HCT116 (cell line): ENCODE results near the gene TTLL11. TPM values are rescaled to one million over a fixed set of nuclear protein-coding genes. Genes with fewer than 3 reads are reported as not detected.

ENCODE experiments used
- ATAC-seq: fragments of 200-7000 bp; cut with Tn5 transposase; 2 replicates; pipeline ENCODE4 v1.9.1; 2020; ENCODE audit warnings: mild to moderate bottlenecking, moderate library complexity
- BruUV-seq: library from RNA; stranded (reverse); fragments of 400-500 nt; replicated peaks from 2 replicates; lab custom pipeline; 2021; lab: Mats Ljungman, UMichigan
- CTCF ChIA-PET: fragments of 300-600 bp; sonication (Branson Sonifier 250); formaldehyde crosslinking; loops from one replicate; lab custom pipeline; 2021; ENCODE audit warnings: antibody characterized with exemption; lab: Charles Lee
- POLR2A ChIA-PET: fragments of 300-600, 350-600 bp; sonication (Branson Sonifier 250); formaldehyde crosslinking; loops from one replicate; lab custom pipeline; 2021; ENCODE audit warnings: antibody characterized with exemption; lab: Charles Lee
- RAD21 ChIA-PET, 2 experiments: fragments of 300-600 bp; sonication (Branson Sonifier 250); formaldehyde crosslinking; loops; one replicate each; lab custom pipeline; 2023; ENCODE audit warnings: low total read pairs in 2 of 2; ENCODE audit not compliant: uncharacterized antibody in 2 of 2, unreplicated experiment in 2 of 2, low non-redundant PET in 1 of 2; lab: Charles Lee
- DNase-seq: peaks from one replicate; pipeline ENCODE4 v3.0.0-alpha.2; 2010; ENCODE audit warnings: low read depth, low spot score
- H2AFZ ChIP-seq: fragments of 200-600 bp; shearing (Covaris generic), sonication (generic); 2 replicates; pipeline ENCODE4 v1.6.1; 2017; ENCODE audit warnings: low read depth, mixed run types, mixed read lengths, antibody characterized with exemption, low read length; ENCODE audit not compliant: poor library complexity, severe bottlenecking
- H3K27ac ChIP-seq: 2 replicates; pipeline ENCODE4 v1.5.1; 2012; ENCODE audit warnings: low read depth, low read length
- H3K27me3 ChIP-seq: fragments of 200-600 bp; sonication (generic); 2 replicates; pipeline ENCODE4 v1.6.1; 2016; ENCODE audit warnings: mixed run types, low read length, mixed read lengths; ENCODE audit not compliant: insufficient read depth
- H3K36me3 ChIP-seq, 2 experiments: fragments of 200-500 bp in 1 of 2; fragments of 200-600 bp in 1 of 2; sonication (Bioruptor generic) in 1 of 2; sonication (generic) in 1 of 2; 2 replicates each; pipeline versions ENCODE4 v1.5.1 to v1.6.1; 2014 to 2016; ENCODE audit warnings: low read length in 2 of 2, inconsistent platforms in 1 of 2, mixed read lengths in 1 of 2, mixed run types in 1 of 2; ENCODE audit not compliant: insufficient read depth in 2 of 2, control insufficient read depth in 1 of 2
- H3K4me1 ChIP-seq, 2 experiments: fragments of 200-600 bp in 1 of 2; sonication (generic) in 1 of 2; 2 replicates each; pipeline versions ENCODE4 v1.5.1 to v1.6.1; 2012 to 2017; ENCODE audit warnings: low read length in 2 of 2, inconsistent platforms in 1 of 2, mild to moderate bottlenecking in 1 of 2, mixed read lengths in 1 of 2, mixed run types in 1 of 2, moderate library complexity in 1 of 2; ENCODE audit not compliant: insufficient read depth in 2 of 2, control insufficient read depth in 1 of 2
- H3K4me2 ChIP-seq: fragments of 200-600 bp; sonication (generic); 2 replicates; pipeline ENCODE4 v1.6.1; 2017; ENCODE audit warnings: mixed run types, low read length, mixed read lengths
- H3K4me3 ChIP-seq, 2 experiments: fragments of 200-600 bp in 1 of 2; sonication (generic) in 1 of 2; replicated peaks in 1 of 2; 2 replicates each; pipeline ENCODE4 v1.5.1; 2011 to 2016; ENCODE audit warnings: low read length in 2 of 2, control low read depth in 1 of 2, low read depth in 1 of 2, mild to moderate bottlenecking in 1 of 2, mixed read lengths in 1 of 2, mixed run types in 1 of 2
- H3K79me2 ChIP-seq: fragments of 200-600 bp; sonication (generic); 2 replicates; pipeline ENCODE4 v1.6.1; 2017; ENCODE audit warnings: mild to moderate bottlenecking, mixed run types, low read length, moderate library complexity, mixed read lengths; ENCODE audit not compliant: insufficient read depth
- H3K9ac ChIP-seq: fragments of 200-600 bp; sonication (generic); 2 replicates; pipeline ENCODE4 v1.6.1; 2016; ENCODE audit warnings: low read length, mixed read lengths
- H3K9me2 ChIP-seq: fragments of 200-600 bp; sonication (generic), shearing (Covaris generic); 2 replicates; pipeline ENCODE4 v1.6.1; 2017; ENCODE audit warnings: mixed run types, mild to moderate bottlenecking, moderate library complexity; ENCODE audit not compliant: insufficient read depth
- H3K9me3 ChIP-seq, 2 experiments: fragments of 200-500 bp in 1 of 2; fragments of 200-600 bp in 1 of 2; sonication (Bioruptor generic) in 1 of 2; sonication (generic) in 1 of 2; 2 replicates each; pipeline ENCODE4 v1.6.1; 2014 to 2017; ENCODE audit warnings: low read length in 2 of 2, mixed read lengths in 2 of 2, inconsistent platforms in 1 of 2, low read depth in 1 of 2, mild to moderate bottlenecking in 1 of 2, mixed run types in 1 of 2, moderate library complexity in 1 of 2; ENCODE audit not compliant: control insufficient read depth in 1 of 2, insufficient read depth in 1 of 2
- H4K20me1 ChIP-seq: fragments of 200-600 bp; sonication (generic), shearing (Covaris generic); 2 replicates; pipeline ENCODE4 v1.6.1; 2017; ENCODE audit warnings: mixed run types, mild to moderate bottlenecking, moderate library complexity; ENCODE audit not compliant: insufficient read depth
- EGR1 ChIP-seq: IDR thresholded peaks from 2 replicates; pipeline ENCODE4 v1.6.1; 2012; ENCODE audit warnings: low read depth
- FOSL1 ChIP-seq: IDR thresholded peaks from 2 replicates; pipeline ENCODE4 v1.6.1; 2012; ENCODE audit warnings: low read depth
- RAD21 ChIP-seq: IDR thresholded peaks from 2 replicates; pipeline ENCODE4 v1.6.1; 2012; ENCODE audit warnings: low read depth, mild to moderate bottlenecking
- SIN3A ChIP-seq: IDR thresholded peaks from 2 replicates; pipeline ENCODE4 v1.6.1; 2012; ENCODE audit warnings: low read depth
- SRF ChIP-seq: IDR thresholded peaks from 2 replicates; pipeline ENCODE4 v1.6.1; 2012; ENCODE audit warnings: low read depth
- YY1 ChIP-seq: IDR thresholded peaks from 2 replicates; pipeline ENCODE4 v1.6.1; 2011; ENCODE audit warnings: low read length, low read depth, moderate library complexity, mild to moderate bottlenecking; ENCODE audit not compliant: insufficient replicate concordance; ENCODE audit errors: extremely low read depth
- ZFX ChIP-seq: fragments of 450-650 bp; IDR thresholded peaks from 2 replicates; pipeline ENCODE4 v1.6.1; 2017
- intact Hi-C: fragments of 100-400 bp; cut with micrococcal nuclease; formaldehyde crosslinking; loops from 2 replicates; pipeline ENCODE4 v1.10.0; 2022
- total RNA-seq: library from RNA; stranded (reverse); gene quantifications from one replicate; pipeline ENCODE4 v1.2.1, GENCODE V29; 2021; ENCODE audit not compliant: unreplicated experiment
- TF ChIP-seq, protein P1 (sequence below), 3 experiments: fragments of 200-600 bp in 1 of 3; sonication (generic) in 1 of 3; IDR thresholded peaks in 2 of 3; conservative IDR thresholded peaks in 1 of 3; 2 replicates each; pipeline ENCODE4 v1.5.1; 2012 to 2017; ENCODE audit warnings: low read depth in 2 of 3, low read length in 2 of 3, antibody characterized with exemption in 1 of 3, borderline replicate concordance in 1 of 3, control low read depth in 1 of 3, mild to moderate bottlenecking in 1 of 3, mixed read lengths in 1 of 3, mixed run types in 1 of 3, moderate library complexity in 1 of 3; ENCODE audit not compliant: insufficient read depth in 1 of 3
- TF ChIP-seq, protein P2 (sequence below): IDR thresholded peaks from 2 replicates; pipeline ENCODE4 v1.6.1; 2012
- TF ChIP-seq, protein P3 (sequence below): IDR thresholded peaks from 2 replicates; pipeline ENCODE4 v1.6.1; 2012

The TTLL11 gene
- total RNA-seq, 1 experiment from 2014 or later = 2.2 TPM

DNA sequence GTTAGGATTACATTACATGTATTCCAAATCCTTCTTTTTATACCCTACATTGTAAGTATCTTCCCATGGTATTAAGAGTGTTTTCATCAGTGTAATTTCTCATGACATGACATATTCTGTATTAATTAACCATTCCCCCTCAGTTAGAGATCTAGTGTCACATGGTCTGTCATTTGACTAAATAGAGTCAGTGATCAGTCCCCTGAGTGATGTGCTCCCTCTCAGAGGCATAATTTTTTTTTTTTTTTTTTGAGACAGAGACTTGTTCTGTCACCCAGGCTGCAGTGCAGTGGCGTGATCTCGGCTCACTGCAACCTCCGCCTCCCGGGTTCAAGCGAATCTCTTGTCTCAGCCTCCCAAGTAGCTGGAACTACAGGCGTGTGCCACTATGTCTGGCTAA lies 218.6 kb downstream of the TTLL11 start:
- ChIA-PET RAD21 (no interaction called here), POLR2A (no interaction called here), CTCF (interaction anchor here (1.0 kb wide), 1 partner anchor 13 kb away, joined by 4 read pairs; no protein-coding TSS in a partner anchor)
- Histone ChIP-seq H3K9me2 (no peaks in the 10 kb centered on the region), H2AFZ (no peak overlapping the region), H3K27ac (no peak overlapping the region), H3K27me3 (no peaks in the 10 kb centered on the region; the same call in 1 of the 2 replicates), H3K36me3 (no peaks in the 10 kb centered on the region), H4K20me1 (no peaks in the 10 kb centered on the region), H3K9ac (no peak overlapping the region), H3K4me1 (no peaks in the 10 kb centered on the region), H3K4me3 (no peak overlapping the region), H3K9me3 (no peaks in the 10 kb centered on the region), H3K4me2 (no peak overlapping the region), H3K79me2 (no peaks in the 10 kb centered on the region)
- no peak for DNase-seq
- TF ChIP-seq SRF (no peak), EGR1 (no peak), FOSL1 (no peak), RAD21 (no peak), ZFX (no peak), SIN3A (no peak), YY1 (no peak)
- TF ChIP-seq, protein P1, sequence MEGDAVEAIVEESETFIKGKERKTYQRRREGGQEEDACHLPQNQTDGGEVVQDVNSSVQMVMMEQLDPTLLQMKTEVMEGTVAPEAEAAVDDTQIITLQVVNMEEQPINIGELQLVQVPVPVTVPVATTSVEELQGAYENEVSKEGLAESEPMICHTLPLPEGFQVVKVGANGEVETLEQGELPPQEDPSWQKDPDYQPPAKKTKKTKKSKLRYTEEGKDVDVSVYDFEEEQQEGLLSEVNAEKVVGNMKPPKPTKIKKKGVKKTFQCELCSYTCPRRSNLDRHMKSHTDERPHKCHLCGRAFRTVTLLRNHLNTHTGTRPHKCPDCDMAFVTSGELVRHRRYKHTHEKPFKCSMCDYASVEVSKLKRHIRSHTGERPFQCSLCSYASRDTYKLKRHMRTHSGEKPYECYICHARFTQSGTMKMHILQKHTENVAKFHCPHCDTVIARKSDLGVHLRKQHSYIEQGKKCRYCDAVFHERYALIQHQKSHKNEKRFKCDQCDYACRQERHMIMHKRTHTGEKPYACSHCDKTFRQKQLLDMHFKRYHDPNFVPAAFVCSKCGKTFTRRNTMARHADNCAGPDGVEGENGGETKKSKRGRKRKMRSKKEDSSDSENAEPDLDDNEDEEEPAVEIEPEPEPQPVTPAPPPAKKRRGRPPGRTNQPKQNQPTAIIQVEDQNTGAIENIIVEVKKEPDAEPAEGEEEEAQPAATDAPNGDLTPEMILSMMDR (IDR thresholded peaks at IDR 0.05 in 2 of 3, conservative IDR thresholded peaks at IDR 0.05 in 1 of 3; ENCODE audit: borderline replicate concordance in 1 of 3, insufficient read depth in 1 of 3, low read depth in 2 of 3, low read length in 2 of 3) = no peak
- TF ChIP-seq, protein P2, sequence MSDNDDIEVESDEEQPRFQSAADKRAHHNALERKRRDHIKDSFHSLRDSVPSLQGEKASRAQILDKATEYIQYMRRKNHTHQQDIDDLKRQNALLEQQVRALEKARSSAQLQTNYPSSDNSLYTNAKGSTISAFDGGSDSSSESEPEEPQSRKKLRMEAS = no peak
- TF ChIP-seq, protein P3, sequence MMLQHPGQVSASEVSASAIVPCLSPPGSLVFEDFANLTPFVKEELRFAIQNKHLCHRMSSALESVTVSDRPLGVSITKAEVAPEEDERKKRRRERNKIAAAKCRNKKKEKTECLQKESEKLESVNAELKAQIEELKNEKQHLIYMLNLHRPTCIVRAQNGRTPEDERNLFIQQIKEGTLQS = no peak
- intact Hi-C loops = no loop called here
- no peak for ATAC-seq
- no TSS peak for BruUV-seq
